Caco-2 (cell line): ENCODE data around the gene PDGFD. TPM values are rescaled to one million over a fixed set of nuclear protein-coding genes. Genes with fewer than 3 reads are reported as not detected.

Experiments used
- BruUV-seq: library from RNA; stranded (reverse); fragments of 400-500 nt; replicated peaks from 2 replicates; lab custom pipeline; 2021; lab: Mats Ljungman, UMichigan
- CTCF ChIA-PET: fragments of 300-600 bp; sonication (Branson Sonifier 250); formaldehyde crosslinking; loops from one replicate; lab custom pipeline; 2022; ENCODE audit warnings: antibody characterized with exemption; lab: Charles Lee
- POLR2A ChIA-PET: fragments of 300-600 bp; sonication (Branson Sonifier 250); formaldehyde crosslinking; loops from one replicate; lab custom pipeline; 2022; ENCODE audit warnings: antibody characterized with exemption; lab: Charles Lee
- DNase-seq, 2 experiments: peaks; one replicate each; pipeline versions ENCODE4 v3.0.0 to v3.0.0-alpha.2; 2020 to 2022
- H3K27me3 ChIP-seq: replicated peaks from 2 replicates; pipeline ENCODE4 v1.6.0; 2011; ENCODE audit warnings: low read length; ENCODE audit not compliant: control insufficient read depth, insufficient read depth
- H3K36me3 ChIP-seq: 2 replicates; pipeline ENCODE4 v1.5.1; 2011; ENCODE audit warnings: low read length; ENCODE audit not compliant: control insufficient read depth, insufficient read depth
- H3K4me1 ChIP-seq: fragments of 250-450 bp; sonication (Bioruptor Pico); 2 replicates; pipeline ENCODE4 v1.5.1; 2020; ENCODE audit warnings: mild to moderate bottlenecking
- H3K4me3 ChIP-seq: 2 replicates; pipeline ENCODE4 v1.5.1; 2011; ENCODE audit warnings: low read depth, mild to moderate bottlenecking, control low read depth, low read length
- H3K9me3 ChIP-seq: fragments of 250-450 bp; sonication (Bioruptor Pico); 2 replicates; pipeline ENCODE4 v1.5.1; 2020; ENCODE audit warnings: mild to moderate bottlenecking, moderate library complexity
- H3K27ac Mint-ChIP-seq: one replicate; pipeline ENCODE4 v1.8.0; 2022; ENCODE audit warnings: mixed read lengths; ENCODE audit not compliant: unreplicated experiment
- H3K27me3 Mint-ChIP-seq: one replicate; pipeline ENCODE4 v1.8.0; 2022; ENCODE audit warnings: mixed read lengths; ENCODE audit not compliant: insufficient read depth, unreplicated experiment
- H3K36me3 Mint-ChIP-seq: one replicate; pipeline ENCODE4 v1.8.0; 2022; ENCODE audit warnings: mild to moderate bottlenecking, mixed read lengths; ENCODE audit not compliant: insufficient read depth, unreplicated experiment
- H3K4me1 Mint-ChIP-seq: one replicate; pipeline ENCODE4 v1.8.0; 2022; ENCODE audit warnings: low read depth, mixed read lengths; ENCODE audit not compliant: unreplicated experiment
- H3K4me3 Mint-ChIP-seq: one replicate; pipeline ENCODE4 v1.8.0; 2022; ENCODE audit warnings: mild to moderate bottlenecking, moderate library complexity, mixed read lengths; ENCODE audit not compliant: unreplicated experiment
- H3K9me3 Mint-ChIP-seq: one replicate; pipeline ENCODE4 v1.8.0; 2022; ENCODE audit warnings: mixed read lengths; ENCODE audit not compliant: unreplicated experiment
- CTCF ChIP-seq, 2 experiments: fragments of 200-600 bp in 1 of 2; IDR thresholded peaks; 1 replicate in 1 of 2; 2 replicates in 1 of 2; pipeline versions ENCODE4 v1.5.1 to v1.8.0; 2011 to 2022; ENCODE audit warnings: antibody characterized with exemption in 1 of 2, control low read depth in 1 of 2, inconsistent platforms in 1 of 2, low read depth in 1 of 2, low read length in 1 of 2, mild to moderate bottlenecking in 1 of 2, moderate library complexity in 1 of 2; ENCODE audit not compliant: insufficient read depth in 1 of 2, severe bottlenecking in 1 of 2, unreplicated experiment in 1 of 2
- intact Hi-C: fragments of 100-400 bp; cut with micrococcal nuclease; formaldehyde crosslinking; loops from one replicate; pipeline ENCODE4 v1.10.0; 2022; ENCODE audit not compliant: unreplicated experiment
- total RNA-seq: library from RNA; stranded (reverse); gene quantifications from 2 replicates; pipeline ENCODE4 v1.2.3, GENCODE V29; 2022

Gene PDGFD
- total RNA-seq, 1 experiment from 2014 or later: not detected

DNA sequence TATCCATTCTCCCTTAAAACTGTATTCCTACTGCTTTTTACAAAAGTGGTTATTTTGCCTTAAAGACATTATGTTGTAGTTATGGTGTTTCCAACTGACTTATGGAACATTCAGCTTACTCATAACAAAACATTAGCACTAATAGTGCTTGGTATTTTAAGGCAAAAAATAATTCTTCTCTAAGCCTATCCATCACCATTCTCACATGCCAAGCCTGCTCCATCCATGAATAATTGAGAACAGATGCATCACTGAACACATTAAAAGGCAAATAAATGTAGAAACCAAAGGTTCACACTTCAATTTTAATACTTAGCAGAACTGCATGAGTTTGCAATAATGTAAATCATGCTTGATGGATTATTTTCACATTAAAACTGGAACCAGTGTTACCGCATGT, 169.9 kb downstream of the PDGFD start:
- H3K9me3 Mint-ChIP-seq: no peaks in the 10 kb centered on the region
- H3K27me3 Mint-ChIP-seq: peaks cover 6% of the 10 kb centered on the region
- BruUV-seq: no TSS peak
- ChIA-PET CTCF (no interaction called here), POLR2A (no interaction called here)
- Histone ChIP-seq H3K4me3 (no peak overlapping the region), H3K27me3 (no peaks in the 10 kb centered on the region), H3K9me3 (no peaks in the 10 kb centered on the region), H3K36me3 (no peaks in the 10 kb centered on the region), H3K4me1 (no peaks in the 10 kb centered on the region)
- intact Hi-C loops: no loop called here
- no peak overlapping the region for H3K27ac Mint-ChIP-seq
- DNase-seq: no peak
- no peaks in the 10 kb centered on the region for H3K36me3 Mint-ChIP-seq
- no peaks in the 10 kb centered on the region for H3K4me1 Mint-ChIP-seq
- no peak overlapping the region for H3K4me3 Mint-ChIP-seq
- no peak for TF ChIP-seq CTCF (IDR thresholded peaks at IDR 0.05; ENCODE audit: insufficient read depth in 1 of 2, low read depth in 1 of 2, low read length in 1 of 2, severe bottlenecking in 1 of 2, unreplicated experiment in 1 of 2)

GRCh38 chr11:103993507-103993906, 170.4 kb downstream of the PDGFD start:
- no peak for DNase-seq
- CTCF ChIA-PET: no interaction called here
- no peak overlapping the region for H3K27ac Mint-ChIP-seq
- intact Hi-C loops: no loop called here
- no peak overlapping the region for H3K4me3 ChIP-seq
- no peak overlapping the region for H3K4me3 Mint-ChIP-seq
- H3K9me3 Mint-ChIP-seq: no peaks in the 10 kb centered on the region
- TF ChIP-seq CTCF (IDR thresholded peaks at IDR 0.05; ENCODE audit: insufficient read depth in 1 of 2, low read depth in 1 of 2, low read length in 1 of 2, severe bottlenecking in 1 of 2, unreplicated experiment in 1 of 2): no peak
- no peaks in the 10 kb centered on the region for H3K4me1 ChIP-seq
- BruUV-seq: no TSS peak
- H3K4me1 Mint-ChIP-seq: no peaks in the 10 kb centered on the region
- POLR2A ChIA-PET: no interaction called here
- H3K9me3 ChIP-seq: no peaks in the 10 kb centered on the region
- peaks cover 6% of the 10 kb centered on the region for H3K27me3 Mint-ChIP-seq
- no peaks in the 10 kb centered on the region for H3K36me3 ChIP-seq
- no peaks in the 10 kb centered on the region for H3K36me3 Mint-ChIP-seq
- no peaks in the 10 kb centered on the region for H3K27me3 ChIP-seq

GRCh38 chr11:103988595-103988969, 175.4 kb downstream of the PDGFD start:
- intact Hi-C loops: no loop called here
- H3K27ac Mint-ChIP-seq: no peak overlapping the region
- BruUV-seq: no TSS peak
- H3K27me3 Mint-ChIP-seq: peaks cover 4% of the 10 kb centered on the region
- no peak for DNase-seq
- H3K9me3 Mint-ChIP-seq: peaks cover 9% of the 10 kb centered on the region
- H3K4me1 Mint-ChIP-seq: no peaks in the 10 kb centered on the region
- no peaks in the 10 kb centered on the region for H3K4me1 ChIP-seq
- H3K9me3 ChIP-seq: peaks cover 8% of the 10 kb centered on the region
- CTCF ChIA-PET: no interaction called here
- no peak overlapping the region for H3K4me3 Mint-ChIP-seq
- POLR2A ChIA-PET: no interaction called here
- no peak overlapping the region for H3K4me3 ChIP-seq
- TF ChIP-seq CTCF (IDR thresholded peaks at IDR 0.05; ENCODE audit: insufficient read depth in 1 of 2, low read depth in 1 of 2, low read length in 1 of 2, severe bottlenecking in 1 of 2, unreplicated experiment in 1 of 2): no peak
- H3K36me3 Mint-ChIP-seq: no peaks in the 10 kb centered on the region
- H3K27me3 ChIP-seq: no peaks in the 10 kb centered on the region
- H3K36me3 ChIP-seq: no peaks in the 10 kb centered on the region
